ENCODE results near the gene EP400. TPM values are rescaled to one million over a fixed set of nuclear protein-coding genes. Genes with fewer than 3 reads are reported as not detected.

The EP400 gene
- total and polyA plus RNA-seq, 4 donors: 14.4 to 50.6 (median 30.8) TPM

DNA sequence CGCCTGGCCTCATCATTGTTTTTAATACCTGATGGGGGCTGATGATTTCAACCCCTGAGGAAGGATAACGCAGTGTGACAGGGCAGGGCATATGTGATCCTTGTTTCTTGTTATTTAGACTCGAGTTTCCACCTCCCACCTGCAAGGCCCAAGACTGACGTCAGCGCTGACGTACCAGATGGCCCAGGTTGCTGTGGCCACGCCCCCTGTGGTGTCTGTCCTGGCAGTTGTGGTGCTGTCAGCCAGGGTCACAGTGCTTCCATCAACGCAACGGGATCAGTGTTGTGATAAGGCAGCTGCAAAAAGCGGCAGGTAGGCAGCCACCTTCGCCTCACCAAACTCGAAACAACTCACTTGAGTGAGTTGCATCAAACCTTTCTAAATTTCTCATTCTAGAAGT, 176.0 kb downstream of the EP400 start:
- no peak overlapping the region for H3K4me3 ChIP-seq (ENCODE audit: low read depth, low read length)
- whole genome bisulfite sequencing (ENCODE audit: insufficient coverage): 91% methylated on average over 6 of the region's 12 CpGs
- H3K4me1 ChIP-seq (ENCODE audit: control insufficient read depth, insufficient read depth, low read length): no peaks in the 10 kb centered on the region
- no peak overlapping the region for H3K27ac ChIP-seq (ENCODE audit: low read depth, low read length)
- no peak for DNase-seq (ENCODE audit: low read depth in 4 of 6, low spot score in 6 of 6)
- H3K36me3 ChIP-seq (ENCODE audit: control insufficient read depth, insufficient read depth, low read length): peaks cover 71% of the 10 kb centered on the region
- H3K9me3 ChIP-seq (ENCODE audit: control insufficient read depth, insufficient read depth, low read length): no peaks in the 10 kb centered on the region
- H3K27me3 ChIP-seq (ENCODE audit: control insufficient read depth, insufficient read depth, low read length): no peaks in the 10 kb centered on the region

DNA sequence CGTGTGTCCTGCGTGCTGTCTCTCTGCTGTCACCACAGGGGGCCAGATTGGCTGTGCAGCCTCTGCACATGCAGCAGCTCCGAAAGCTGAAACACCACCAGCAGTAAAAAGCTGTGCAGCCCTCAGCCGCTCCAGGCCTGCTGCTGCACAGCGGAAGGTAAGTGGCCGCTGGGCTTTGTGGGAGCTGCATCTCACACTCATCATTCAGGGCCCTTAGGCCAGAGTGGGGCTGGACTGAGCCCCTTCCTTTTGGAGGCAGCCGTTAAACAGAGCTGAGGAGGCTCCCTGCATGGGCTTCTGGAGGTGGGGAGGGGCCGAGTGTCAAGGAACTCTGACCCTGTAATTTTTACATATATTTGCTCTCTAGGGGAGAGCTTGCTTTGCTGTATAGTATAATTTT, 177.3 kb downstream of the EP400 start:
- Histone ChIP-seq H3K4me3 (ENCODE audit: low read depth, low read length) (no peak overlapping the region), H3K4me1 (ENCODE audit: control insufficient read depth, insufficient read depth, low read length) (no peaks in the 10 kb centered on the region), H3K27me3 (ENCODE audit: control insufficient read depth, insufficient read depth, low read length) (no peaks in the 10 kb centered on the region), H3K36me3 (ENCODE audit: control insufficient read depth, insufficient read depth, low read length) (peaks cover 67% of the 10 kb centered on the region), H3K9me3 (ENCODE audit: control insufficient read depth, insufficient read depth, low read length) (no peaks in the 10 kb centered on the region), H3K27ac (ENCODE audit: low read depth, low read length) (no peak overlapping the region)
- DNase-seq (ENCODE audit: low read depth in 4 of 6, low spot score in 6 of 6): no peak
- 97% methylated on average over 5 of the region's 8 CpGs for WGBS (ENCODE audit: insufficient coverage)

DNA sequence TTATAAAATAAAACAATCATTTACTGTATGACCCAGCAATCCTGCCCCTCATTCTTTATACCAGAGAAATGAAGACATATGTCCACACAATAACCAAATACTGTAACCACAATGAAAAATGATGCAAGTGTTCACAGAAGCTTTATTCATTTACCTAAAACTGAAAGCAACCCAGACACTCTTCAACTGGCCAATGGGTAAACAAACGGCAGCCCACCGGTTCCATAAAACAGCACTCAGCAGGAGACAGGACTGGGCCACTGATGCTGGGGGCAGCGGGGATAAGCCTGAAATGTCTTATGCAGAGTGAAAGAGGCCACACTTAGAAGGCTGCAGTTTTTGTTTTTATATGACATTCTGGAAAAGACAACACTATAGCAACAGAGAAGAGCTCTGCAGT, 179.3 kb downstream of the EP400 start:
- WGBS (ENCODE audit: insufficient coverage): 100% methylated on average over 3 of the region's 3 CpGs
- Histone ChIP-seq H3K9me3 (ENCODE audit: control insufficient read depth, insufficient read depth, low read length) (no peaks in the 10 kb centered on the region), H3K27ac (ENCODE audit: low read depth, low read length) (no peak overlapping the region), H3K4me3 (ENCODE audit: low read depth, low read length) (no peak overlapping the region), H3K36me3 (ENCODE audit: control insufficient read depth, insufficient read depth, low read length) (peaks cover 69% of the 10 kb centered on the region), H3K27me3 (ENCODE audit: control insufficient read depth, insufficient read depth, low read length) (no peaks in the 10 kb centered on the region), H3K4me1 (ENCODE audit: control insufficient read depth, insufficient read depth, low read length) (no peaks in the 10 kb centered on the region)
- DNase-seq (ENCODE audit: low read depth in 4 of 6, low spot score in 6 of 6): no peak

DNA sequence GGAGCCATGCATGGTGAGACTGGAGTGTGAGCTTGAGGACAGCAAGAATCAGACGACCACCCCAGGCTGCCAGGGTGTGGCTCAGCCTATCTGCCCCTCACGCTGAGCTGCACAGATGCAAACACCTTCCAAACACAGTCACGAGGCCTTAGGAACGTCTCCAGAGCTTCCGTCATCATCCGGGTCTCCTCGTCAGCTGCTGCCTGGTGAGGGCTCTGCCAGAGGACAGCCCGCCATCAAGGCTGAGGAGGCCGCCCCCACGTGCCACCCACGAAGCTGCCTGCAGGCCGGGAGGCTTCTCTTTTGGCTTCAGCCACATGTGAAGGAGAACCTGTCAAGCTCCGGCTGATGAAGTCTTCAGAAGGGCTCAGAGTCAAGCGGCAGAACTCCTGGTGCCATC, 180.9 kb downstream of the EP400 start:
- Histone ChIP-seq H3K9me3 (ENCODE audit: control insufficient read depth, insufficient read depth, low read length) (no peaks in the 10 kb centered on the region), H3K27ac (ENCODE audit: low read depth, low read length) (no peak overlapping the region), H3K4me3 (ENCODE audit: low read depth, low read length) (no peak overlapping the region), H3K27me3 (ENCODE audit: control insufficient read depth, insufficient read depth, low read length) (no peaks in the 10 kb centered on the region), H3K36me3 (ENCODE audit: control insufficient read depth, insufficient read depth, low read length) (peaks cover 55% of the 10 kb centered on the region), H3K4me1 (ENCODE audit: control insufficient read depth, insufficient read depth, low read length) (no peaks in the 10 kb centered on the region)
- WGBS (ENCODE audit: insufficient coverage): 95% methylated on average over 14 of the region's 14 CpGs
- no peak for DNase-seq (ENCODE audit: low read depth in 4 of 6, low spot score in 6 of 6)

Small RNA genes lying within 50 kb of the gene (small RNA-seq; reads per million reads assigned to genes)
- gene AC131009.3 (ENCODE audit: low replicate concordance): not detected
- not detected for gene AC137590.2 (ENCODE audit: low replicate concordance)
- 21.4 reads per million, percentile 97 among the genes with 10 or more reads in this experiment for gene SNORA49 (ENCODE audit: low replicate concordance)

Other genes with a start within 250 kb of the EP400 start
- gene SFSWAP, start 238.9 kb upstream of the EP400 start, total RNA-seq: 10 to 100 TPM; 20.1 to 39.9 TPM
- 10 to 100 TPM; 54.3 to 78.6 TPM for gene SFSWAP, start 238.9 kb upstream of the EP400 start, polyA plus RNA-seq (ENCODE audit: insufficient read length in 2 of 2)
- 10 to 100 TPM; 16.5 to 22.8 TPM for gene MMP17, start 121.5 kb upstream of the EP400 start, total RNA-seq
- gene MMP17, start 121.5 kb upstream of the EP400 start, polyA plus RNA-seq (ENCODE audit: insufficient read length in 2 of 2): 10 to 100 TPM; 61.3 to 98.3 TPM
- 10 to 100 TPM in 1 of 2 donors, 1 to 10 TPM in 1; 10.0 to 10.8 TPM for gene ULK1, start 55.3 kb upstream of the EP400 start, total RNA-seq
- 10 to 100 TPM; 38.5 to 50.0 TPM for gene ULK1, start 55.3 kb upstream of the EP400 start, polyA plus RNA-seq (ENCODE audit: insufficient read length in 2 of 2)
- 1 to 10 TPM; 5.9 to 7.1 TPM for gene PUS1, start 20.7 kb upstream of the EP400 start, total RNA-seq
- gene PUS1, start 20.7 kb upstream of the EP400 start, polyA plus RNA-seq (ENCODE audit: insufficient read length in 2 of 2): 10 to 100 TPM; 11.8 to 23.1 TPM
- gene DDX51, start 194.4 kb downstream of the EP400 start, total RNA-seq: 1 to 10 TPM; 6.8 to 8.7 TPM
- 10 to 100 TPM; 25.0 to 35.8 TPM for gene DDX51, start 194.4 kb downstream of the EP400 start, polyA plus RNA-seq (ENCODE audit: insufficient read length in 2 of 2)
- gene NOC4L, start 194.5 kb downstream of the EP400 start, total RNA-seq: 1 to 10 TPM; 6.1 to 7.9 TPM
- 10 to 100 TPM; 24.7 to 26.8 TPM for gene NOC4L, start 194.5 kb downstream of the EP400 start, polyA plus RNA-seq (ENCODE audit: insufficient read length in 2 of 2)